Left ventricle myocardium superior (tissue), 1 donor: ENCODE data around the gene ZNF175. TPM values are rescaled to one million over a fixed set of nuclear protein-coding genes. Genes with fewer than 3 reads are reported as not detected.

Experiments used
- ATAC-seq: fragments of 200-7000 bp; cut with Tn5 transposase; one replicate; pipeline ENCODE4 v1.9.1; 2020; ENCODE audit warnings: mild to moderate bottlenecking, moderate library complexity
- DNase-seq: peaks from one replicate; pipeline ENCODE4 v3.0.0-alpha.2; 2020
- intact Hi-C: fragments of 100-400 bp; cut with micrococcal nuclease; formaldehyde crosslinking; loops from one replicate; pipeline ENCODE4 v1.11.0; 2022
- total RNA-seq: library from RNA; stranded (reverse); fragmentation: NEBNext Ultra II Directional; extraction: Animal tissue kit (Norgen Biotek cat#: 25700); gene quantifications from one replicate; pipeline ENCODE4 v1.2.1, GENCODE V29; 2021
- donor health status: DM: no; HTN: yes; CAD: no; lungs with severe emphysema.

ZNF175 gene
- total RNA-seq, 1 donor from 2014 or later, result 10.7 TPM

DNA sequence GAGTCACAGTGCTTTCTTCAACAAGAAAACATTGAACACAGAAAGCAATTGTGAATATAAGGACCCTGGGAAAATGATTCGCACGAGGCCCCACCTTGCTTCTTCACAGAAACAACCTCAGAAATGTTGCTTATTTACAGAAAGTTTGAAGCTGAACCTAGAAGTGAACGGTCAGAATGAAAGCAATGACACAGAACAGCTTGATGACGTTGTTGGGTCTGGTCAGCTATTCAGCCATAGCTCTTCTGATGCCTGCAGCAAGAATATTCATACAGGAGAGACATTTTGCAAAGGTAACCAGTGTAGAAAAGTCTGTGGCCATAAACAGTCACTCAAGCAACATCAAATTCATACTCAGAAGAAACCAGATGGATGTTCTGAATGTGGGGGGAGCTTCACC, 15.7 kb downstream of the ZNF175 start:
- intact Hi-C loops, result no loop called here
- ATAC-seq, result no peak

GRCh38 chr19:51587264-51588191, 16.4 kb downstream of the ZNF175 start:
- intact Hi-C loops, result no loop called here
- DNase-seq, result no peak
- ATAC-seq, result no peak

More for the DNA sequence above, 15.7 kb downstream of the ZNF175 start:
- DNase-seq, result no peak

DNA sequence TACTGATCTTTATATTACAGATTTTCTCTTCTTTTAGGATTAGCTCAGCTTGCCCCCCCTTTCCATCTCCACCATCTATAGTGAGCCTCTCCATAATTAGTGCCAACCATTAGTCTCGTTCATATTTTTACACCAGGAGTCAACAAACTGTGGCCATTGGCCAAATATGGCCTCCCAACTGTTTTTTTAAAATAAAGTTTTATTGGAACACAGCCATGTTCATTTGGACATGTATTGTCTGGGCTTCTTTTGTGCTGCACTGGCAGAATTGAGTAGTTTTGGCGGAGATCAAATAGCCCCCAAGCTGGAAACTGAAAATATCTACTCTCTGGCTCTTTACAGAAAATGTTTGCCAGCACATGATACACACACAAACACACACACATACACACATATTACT, 18.4 kb downstream of the ZNF175 start:
- no peak for DNase-seq
- intact Hi-C loops, result no loop called here
- ATAC-seq, result no peak

DNA sequence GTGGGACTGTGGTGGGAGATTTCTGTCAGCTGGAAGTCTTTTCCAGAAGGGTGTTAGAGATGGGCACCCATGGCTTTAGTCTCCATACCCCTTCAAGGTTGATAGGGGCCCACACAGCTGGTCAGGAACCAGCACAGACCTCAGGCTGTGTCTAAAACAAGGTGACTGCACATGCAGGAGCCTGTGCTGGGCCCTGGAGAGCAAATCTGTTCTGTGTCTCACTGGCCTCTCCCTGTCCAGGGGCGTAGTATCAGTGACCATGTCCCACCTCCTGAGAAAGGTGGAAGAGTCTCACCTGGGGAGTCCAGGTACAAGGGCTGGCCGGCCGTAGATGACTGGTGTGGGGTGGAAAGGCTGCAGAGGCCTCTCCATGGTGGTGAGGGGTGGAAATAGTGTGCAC, 19.4 kb downstream of the ZNF175 start:
- no peak for ATAC-seq
- DNase-seq, result no peak
- intact Hi-C loops, result no loop called here

DNA sequence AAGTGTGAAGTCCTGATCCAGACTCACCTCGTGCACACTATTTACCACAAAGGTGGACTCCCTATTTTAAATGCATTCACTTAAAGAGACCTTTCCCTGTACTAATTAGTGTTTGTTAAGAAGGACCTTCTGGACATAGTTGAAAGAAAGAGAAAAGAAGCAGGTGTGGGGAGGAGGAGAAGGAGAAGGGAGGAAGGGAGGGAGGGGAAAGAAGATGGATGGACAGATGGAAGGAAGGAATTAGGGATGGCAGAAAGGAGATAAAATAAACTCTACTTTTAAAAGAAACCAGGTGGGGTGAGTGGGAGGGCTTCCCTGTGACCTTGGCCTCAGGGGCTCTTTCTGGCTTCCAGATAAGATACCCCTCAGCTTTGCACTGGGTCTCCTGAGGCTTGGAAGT, 21.4 kb downstream of the ZNF175 start:
- no peak for ATAC-seq
- intact Hi-C loops, result no loop called here
- DNase-seq, result no peak

DNA sequence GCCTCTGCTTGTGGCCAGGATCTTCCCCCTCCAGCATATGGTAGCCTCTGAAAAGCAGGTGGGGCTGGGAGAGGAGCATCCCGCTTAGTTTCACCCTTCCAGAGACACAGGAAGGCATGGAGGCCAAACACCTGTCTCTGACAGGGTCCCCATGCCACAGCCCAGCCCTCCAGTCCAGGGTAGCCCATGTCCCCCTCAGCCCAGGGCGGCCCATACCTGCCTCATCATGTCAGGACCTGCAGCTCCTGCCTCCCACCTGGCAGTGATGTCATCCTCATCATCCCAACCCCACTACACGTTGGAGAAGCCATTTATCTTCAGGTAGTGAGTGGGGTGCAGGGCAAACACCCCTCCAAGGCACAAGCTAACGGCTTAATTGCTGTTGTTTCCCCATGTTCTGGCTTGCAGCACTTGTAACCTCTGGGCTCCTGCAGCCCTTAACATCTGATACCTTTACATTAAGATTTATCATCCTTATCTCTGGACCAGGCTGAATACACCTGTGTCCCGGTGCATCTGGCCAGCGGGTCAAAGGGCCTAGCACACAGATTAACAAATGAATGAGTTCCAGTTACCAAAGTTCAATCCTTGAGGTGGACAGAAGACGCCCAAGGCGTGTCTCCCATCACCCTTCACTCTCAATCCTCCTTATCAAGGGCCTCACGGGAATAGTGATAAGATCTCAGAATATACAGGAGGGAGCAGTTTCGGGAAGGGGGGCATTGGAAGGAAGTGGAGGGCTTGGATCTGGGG, 22.2 kb downstream of the ZNF175 start:
- no peak for ATAC-seq
- intact Hi-C loops, result no loop called here
- DNase-seq, result no peak

GRCh38 chr19:51593969-51594773, 23.1 kb downstream of the ZNF175 start:
- intact Hi-C loops, result no loop called here
- peak; percentile 99 for ATAC-seq

DNA sequence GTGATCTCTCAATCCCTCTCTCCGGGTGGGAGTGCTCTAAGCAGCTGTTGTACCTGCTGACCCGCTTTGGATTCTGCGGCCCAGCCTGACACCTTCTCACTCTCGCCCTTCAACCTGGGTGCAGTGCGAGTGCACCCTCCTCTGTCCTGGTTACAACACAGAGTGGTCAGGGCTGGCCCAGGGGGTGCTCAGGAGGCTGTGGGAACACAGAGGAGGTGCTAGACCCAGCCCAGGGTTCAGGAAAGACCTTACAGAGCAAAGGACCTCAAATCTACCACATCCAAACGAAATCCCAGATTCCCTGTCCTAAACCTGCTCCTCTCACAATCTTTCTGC, 23.7 kb downstream of the ZNF175 start:
- ATAC-seq, result no peak
- DNase-seq, result no peak
- intact Hi-C loops, result no loop called here

More at GRCh38 chr19:51593969-51594773, 23.1 kb downstream of the ZNF175 start:
- peak; percentile 99 for DNase-seq

DNA sequence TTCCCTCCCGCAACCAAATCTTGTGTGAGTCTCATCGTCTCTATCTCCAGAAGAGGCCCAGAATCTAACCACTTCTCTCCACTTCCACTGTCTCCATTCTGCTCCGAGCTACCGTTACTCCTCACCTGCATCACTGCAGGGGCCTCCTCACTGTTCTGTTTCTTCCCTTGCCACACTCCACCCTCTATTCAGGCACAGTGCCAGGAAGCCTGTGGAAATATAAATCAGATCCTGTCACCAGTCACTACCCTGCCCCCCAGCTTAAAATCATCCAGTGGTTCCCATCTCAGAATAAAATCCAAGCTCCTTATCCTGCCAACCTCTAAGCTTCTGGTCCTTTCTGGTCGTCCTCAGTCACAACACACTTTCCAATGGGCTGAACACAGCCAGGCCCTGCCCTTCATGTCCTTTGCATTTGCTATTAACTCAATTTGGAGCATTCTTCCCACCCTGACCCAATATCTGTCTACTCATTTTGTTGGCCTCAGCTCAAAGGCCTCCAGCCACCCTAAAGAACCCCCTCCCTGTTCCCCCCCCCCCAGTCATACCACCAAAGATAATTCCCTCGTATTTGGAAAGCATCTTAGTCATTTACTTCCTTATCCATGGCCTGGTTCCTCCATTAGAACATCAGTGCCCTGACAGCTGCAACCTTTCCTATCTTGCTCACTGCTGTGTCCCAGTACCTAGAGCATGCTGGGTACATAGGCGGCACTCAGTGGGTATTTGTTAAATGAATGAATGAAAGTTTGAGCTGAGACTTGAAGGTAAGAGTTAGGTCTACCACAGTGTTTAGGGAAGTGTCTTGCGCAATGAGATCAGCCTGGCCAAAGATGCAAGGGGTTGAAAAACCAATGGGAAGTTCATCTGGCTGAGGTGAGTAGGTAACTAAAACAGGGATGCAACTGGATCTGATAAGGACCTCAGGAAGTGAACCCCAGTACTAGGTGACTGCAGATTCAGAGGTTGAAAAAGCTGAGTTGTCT, 24.4 kb downstream of the ZNF175 start:
- ATAC-seq (no peak), DNase-seq (no peak)
- intact Hi-C loops, result no loop called here

DNA sequence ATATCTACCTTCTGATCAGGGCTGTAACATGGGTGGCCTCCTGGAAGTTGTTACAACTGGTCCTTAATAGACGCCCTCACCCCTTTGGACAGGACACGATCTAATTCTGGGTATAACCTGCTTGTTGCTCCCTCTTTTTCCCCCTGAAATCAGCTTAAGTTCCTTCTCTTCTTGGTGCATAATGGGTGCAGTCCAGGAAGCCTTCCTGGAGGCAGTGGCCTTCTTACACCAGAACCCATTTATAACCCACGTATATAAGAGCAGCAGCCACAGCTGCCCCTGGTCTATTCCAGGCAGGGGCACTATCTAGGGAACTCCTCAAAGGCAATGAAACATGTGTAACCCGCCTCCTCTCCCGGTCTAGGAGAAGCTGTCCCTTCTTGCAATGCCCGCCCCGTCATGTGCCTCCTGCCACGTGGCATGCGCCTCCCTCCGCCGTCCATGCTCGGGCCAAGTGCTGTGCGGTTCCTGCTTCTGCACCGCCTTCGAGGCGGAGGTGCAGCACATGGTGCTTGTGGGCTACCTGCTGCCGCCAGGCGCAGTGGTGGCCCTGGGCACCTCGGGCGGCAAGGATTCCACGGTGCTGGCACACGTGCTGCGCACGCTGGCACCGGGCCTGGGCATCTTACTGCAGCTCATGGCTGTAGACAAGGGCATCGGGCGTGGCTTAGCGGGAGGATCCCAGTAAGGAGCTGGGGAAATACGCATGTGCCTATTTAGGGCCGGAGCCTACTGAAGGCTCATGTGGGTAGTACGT, 27.3 kb downstream of the ZNF175 start:
- DNase-seq (no peak), ATAC-seq (no peak)
- intact Hi-C loops, result no loop called here

DNA sequence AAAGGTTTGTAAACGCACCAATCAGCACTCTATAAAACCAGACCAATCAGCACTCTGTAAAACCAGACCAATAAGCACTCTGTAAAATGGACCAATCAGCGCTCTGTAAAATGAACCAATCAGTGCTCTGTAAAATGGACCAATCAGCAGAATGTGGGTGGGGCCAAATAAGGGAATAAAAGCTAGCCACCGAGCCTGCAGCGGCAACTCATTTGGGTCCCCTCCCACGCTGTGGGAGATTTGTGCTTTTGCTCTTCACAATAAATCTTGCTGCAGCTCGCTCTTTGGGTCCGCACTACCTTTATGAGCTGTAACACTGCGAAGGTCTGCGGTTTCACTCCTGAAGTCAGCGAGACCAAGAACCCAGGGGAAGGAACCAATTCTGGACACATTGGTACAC, 28.0 kb downstream of the ZNF175 start:
- intact Hi-C loops, result no loop called here
- DNase-seq, result no peak
- no peak for ATAC-seq

- no peak for DNase-seq
- ATAC-seq, result no peak
- intact Hi-C loops, result no loop called here
Observed at GRCh38 chr19:51600940-51601580, 30.0 kb downstream of the ZNF175 start.

DNA sequence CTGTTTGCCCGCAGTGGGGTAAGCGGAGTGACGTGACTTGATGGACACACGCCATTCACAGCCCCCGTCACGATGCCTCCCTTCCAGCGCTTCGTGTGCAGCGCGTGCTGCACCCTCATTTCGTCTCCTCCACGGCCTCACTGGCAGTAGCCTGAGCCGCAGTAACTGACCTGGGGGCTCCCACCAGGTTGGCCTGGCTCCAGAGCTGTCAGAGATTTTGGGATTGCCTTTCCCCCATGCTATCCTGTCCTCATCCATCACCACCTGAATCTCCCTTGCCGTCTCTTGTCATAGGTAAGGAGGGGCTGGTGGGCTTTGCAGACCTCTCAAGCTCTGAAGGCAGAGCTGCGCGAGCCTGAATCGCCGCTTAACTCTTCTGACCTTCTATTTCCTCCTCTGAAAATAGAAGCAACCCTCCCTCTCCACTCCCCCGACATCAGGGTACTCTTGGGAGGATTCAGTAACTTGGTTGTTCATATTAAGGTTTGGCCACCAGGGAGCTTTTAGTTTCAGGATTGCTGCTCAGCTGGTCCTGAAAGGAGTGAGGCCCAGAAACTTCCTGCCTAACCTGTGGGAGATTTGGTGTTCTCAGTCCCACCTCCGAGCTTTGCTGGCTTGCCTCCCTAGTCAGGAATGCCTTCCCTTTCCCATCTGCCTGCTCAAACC, 31.2 kb downstream of the ZNF175 start:
- DNase-seq (no peak), ATAC-seq (no peak)
- intact Hi-C loops, result no loop called here

GRCh38 chr19:51607077-51607476, 36.0 kb downstream of the ZNF175 start:
- DNase-seq (no peak), ATAC-seq (no peak)
- intact Hi-C loops, result no loop called here

DNA sequence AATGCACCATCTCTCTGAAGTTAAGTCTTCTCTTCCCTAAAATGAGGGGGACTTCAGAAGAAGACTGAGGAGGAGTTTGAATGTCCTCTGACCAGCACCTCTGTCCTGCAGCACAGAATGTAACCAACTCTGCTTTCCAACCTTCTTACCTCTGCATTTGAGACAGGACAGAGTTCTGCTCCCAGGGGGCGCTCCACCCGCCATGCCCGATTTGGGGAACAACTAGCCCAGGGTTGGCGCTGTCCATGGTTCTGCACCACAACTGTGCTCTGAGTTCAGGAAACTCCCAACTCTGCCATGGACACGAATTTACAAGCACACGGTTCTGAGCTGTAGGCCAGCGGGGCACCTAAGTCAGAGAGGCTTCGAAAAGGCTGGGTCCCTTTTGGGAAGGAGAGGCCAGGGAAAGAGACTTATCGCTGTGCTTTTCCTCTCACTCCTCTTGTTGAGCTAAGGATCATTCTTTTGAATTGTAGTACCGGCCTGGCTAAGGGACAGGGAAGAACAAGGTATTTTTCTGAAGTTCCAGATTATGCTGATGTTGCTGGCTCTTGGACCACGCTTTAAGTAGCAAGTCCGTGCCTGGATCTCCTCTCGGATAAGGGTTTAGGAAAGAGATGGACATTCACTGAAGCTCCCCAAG, 37.0 kb downstream of the ZNF175 start:
- DNase-seq, result peak; percentile 86
- peak; percentile 63 for ATAC-seq
- intact Hi-C loops, result no loop called here

DNA sequence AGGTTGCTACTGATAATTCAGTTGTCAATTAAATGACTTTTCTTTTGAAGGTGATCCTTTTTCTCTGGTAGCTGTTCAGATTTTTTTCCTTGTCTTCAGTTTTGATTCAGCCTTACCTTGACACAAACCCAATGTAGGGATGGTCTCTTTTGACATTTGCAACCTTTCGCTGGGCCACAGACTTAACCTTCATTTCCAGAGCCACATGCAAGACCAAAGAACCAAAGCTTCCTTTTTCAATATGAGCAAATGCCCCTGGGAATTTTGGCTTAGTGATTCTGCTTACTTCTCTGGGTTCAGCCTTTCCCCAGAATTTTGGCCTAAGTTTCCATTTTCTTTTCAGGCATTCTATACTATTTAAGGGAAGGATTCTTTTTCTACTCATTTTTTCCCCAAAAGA, 39.5 kb downstream of the ZNF175 start:
- no peak for DNase-seq
- intact Hi-C loops, result no loop called here
- ATAC-seq, result no peak
